SK-N-MC (cell line): ENCODE data around the gene ANKRD10.

Experiments
- EZH2 ChIP-seq: fragments of 200-600 bp; sonication (generic); IDR thresholded peaks from one replicate; pipeline ENCODE4 v1.6.1; 2017; ENCODE audit warnings: antibody characterized with exemption
- POLR2AphosphoS5 ChIP-seq: IDR thresholded peaks from 2 replicates; pipeline ENCODE4 v1.6.1; 2012; ENCODE audit warnings: mild to moderate bottlenecking, low read depth, low read length, borderline replicate concordance

DNA sequence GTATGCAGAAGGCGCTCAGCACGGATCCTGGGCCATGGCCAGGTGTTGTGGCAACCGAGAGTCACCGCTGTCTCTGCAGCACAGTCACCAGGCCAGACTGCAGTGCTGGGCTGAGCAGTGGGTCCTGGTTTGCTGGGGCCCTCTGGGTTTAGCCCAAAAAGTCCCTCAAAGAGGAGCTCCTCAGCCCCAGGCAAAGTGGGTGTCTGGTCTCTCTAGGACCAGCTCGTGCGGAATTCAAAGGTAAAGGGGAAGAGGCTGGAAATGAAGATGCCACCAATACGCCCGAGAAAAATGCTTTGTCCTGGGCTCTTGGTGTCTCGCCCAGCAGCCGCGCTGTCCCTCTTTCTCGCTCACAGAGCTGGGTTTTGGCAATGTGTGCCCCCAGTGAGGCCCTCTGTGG lies 38.5 kb upstream of the ANKRD10 start:
- TF ChIP-seq POLR2AphosphoS5, result no peak
- no peak for TF ChIP-seq EZH2
